Measurements from ENCODE around the gene B3GAT1. TPM values are rescaled to one million over a fixed set of nuclear protein-coding genes. Genes with fewer than 3 reads are reported as not detected.

The B3GAT1 gene
- polyA plus RNA-seq, 4 donors = 1.3 to 4.4 (median 3.1) TPM

- no peak for DNase-seq (ENCODE audit: low read depth in 4 of 4, low spot score in 3 of 4)
Observed at GRCh38 chr11:134376150-134376921, 35.7 kb downstream of the B3GAT1 start.

- DNase-seq (ENCODE audit: low read depth in 4 of 4, low spot score in 3 of 4) = no peak
Observed at GRCh38 chr11:134374891-134375550, 37.0 kb downstream of the B3GAT1 start.

DNA sequence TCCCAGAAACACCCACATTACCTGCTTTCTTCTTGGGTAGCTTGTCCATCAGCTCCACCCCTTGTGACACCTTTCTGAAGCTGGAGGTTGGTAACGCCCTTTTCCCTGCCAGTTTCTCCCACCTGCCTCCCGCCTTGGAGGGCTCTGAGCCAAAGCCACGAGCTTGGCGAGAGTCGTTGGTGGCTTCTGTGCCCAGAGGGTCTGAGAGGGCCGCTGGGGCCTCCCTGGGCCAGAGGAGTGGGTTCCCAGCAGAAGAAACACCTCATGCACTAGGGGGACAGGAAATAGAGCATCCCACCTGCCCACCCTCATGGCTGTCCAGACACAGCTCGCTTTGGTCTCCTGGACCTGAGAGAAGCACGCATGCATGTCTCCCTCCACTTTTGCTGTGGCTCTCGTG is 37.9 kb downstream of the B3GAT1 start:
- no peak for DNase-seq (ENCODE audit: low read depth in 4 of 4, low spot score in 3 of 4)

DNA sequence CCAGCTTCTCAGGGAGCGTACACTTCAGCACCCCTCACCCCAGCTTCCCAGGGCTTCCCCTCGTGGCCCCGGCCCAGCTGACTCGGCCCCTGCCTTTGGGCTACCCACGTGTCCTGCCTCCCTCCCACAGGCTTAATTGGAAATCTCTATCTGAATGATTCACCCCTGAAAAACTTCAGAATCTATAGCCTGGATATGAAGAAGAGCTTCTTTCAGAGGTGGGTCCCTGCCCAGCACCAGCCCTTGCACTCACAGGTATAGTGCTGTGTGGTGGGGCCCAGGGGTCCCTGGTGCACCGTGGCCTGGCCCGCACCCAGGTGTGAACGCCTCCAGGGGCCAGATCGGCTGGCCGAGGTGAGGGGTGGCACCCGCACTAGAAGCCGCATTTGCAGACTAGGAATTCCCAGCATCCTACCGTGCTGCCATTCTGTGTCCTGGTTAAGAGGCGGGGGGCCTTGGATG is 38.4 kb downstream of the B3GAT1 start:
- DNase-seq (ENCODE audit: low read depth in 4 of 4, low spot score in 3 of 4) = no peak

GRCh38 chr11:134372961-134373360 is 39.1 kb downstream of the B3GAT1 start:
- no peak for DNase-seq (ENCODE audit: low read depth in 4 of 4, low spot score in 3 of 4)

DNA sequence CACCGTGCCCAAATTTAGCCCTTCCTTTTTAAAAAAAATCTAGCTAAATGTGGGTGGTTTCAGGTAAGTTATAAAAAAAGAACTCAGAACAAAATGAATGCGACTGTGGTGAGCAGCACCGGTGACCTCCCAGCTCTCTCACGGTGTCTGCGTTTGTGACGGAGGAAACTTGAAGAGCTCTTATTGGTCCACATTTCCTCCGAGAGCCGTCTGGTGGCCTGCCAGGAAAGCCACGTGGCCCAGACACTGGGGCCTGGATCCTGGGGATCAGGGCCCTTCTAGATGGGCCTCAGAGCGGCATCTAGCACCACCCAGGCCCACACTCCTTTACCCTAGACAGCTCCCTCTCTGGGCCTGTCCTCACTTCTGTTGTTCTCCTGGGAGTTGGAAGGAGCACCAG is 39.5 kb downstream of the B3GAT1 start:
- no peak for DNase-seq (ENCODE audit: low read depth in 4 of 4, low spot score in 3 of 4)

GRCh38 chr11:134371436-134372185 is 40.4 kb downstream of the B3GAT1 start:
- DNase-seq (ENCODE audit: low read depth in 4 of 4, low spot score in 3 of 4) = no peak

- no peak for DNase-seq (ENCODE audit: low read depth in 4 of 4, low spot score in 3 of 4)
Observed at GRCh38 chr11:134370526-134371435, 41.3 kb downstream of the B3GAT1 start.

DNA sequence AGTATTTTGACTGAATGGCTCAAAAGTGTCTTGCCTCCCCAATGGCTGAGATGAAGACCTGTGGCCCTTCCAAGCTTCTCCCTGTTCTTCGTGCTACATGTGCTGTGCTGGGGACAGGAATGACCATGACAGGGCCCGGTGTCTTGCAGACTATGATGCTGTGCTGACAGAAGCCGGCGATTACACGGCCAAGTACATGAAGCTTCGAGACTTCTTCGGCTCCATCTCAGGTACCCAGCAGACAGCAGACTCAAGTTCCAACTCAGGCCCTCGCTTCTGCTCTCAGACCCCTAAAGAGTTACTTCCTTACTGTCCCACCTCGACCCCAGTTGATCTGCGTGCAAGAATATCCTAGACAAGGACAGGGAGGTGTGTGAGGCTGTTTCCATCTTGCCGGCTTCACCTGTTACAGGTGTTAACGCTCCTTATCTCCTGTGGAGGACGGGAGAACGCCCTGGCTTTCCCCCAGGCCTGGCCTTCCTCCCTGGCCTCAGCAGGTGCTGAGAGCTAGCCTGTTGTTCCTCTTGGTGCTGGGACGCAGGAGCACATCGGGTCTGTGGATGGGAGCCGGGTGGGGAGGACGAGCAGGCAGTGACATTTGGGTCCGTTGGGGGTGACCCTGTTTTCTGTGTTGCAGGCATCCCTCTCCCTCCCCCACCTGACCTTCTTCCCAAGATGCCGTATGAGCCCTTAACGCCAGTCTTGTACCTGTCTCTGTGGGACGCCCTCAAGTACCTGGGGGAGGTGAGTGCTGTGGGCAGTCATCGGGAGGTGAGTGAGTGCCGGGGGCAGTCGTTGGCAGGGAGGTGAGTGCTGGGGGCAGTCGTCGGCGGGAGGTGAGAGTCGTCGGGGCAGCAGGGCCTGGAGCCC is 42.2 kb downstream of the B3GAT1 start:
- no peak for DNase-seq (ENCODE audit: low read depth in 4 of 4, low spot score in 3 of 4)

DNA sequence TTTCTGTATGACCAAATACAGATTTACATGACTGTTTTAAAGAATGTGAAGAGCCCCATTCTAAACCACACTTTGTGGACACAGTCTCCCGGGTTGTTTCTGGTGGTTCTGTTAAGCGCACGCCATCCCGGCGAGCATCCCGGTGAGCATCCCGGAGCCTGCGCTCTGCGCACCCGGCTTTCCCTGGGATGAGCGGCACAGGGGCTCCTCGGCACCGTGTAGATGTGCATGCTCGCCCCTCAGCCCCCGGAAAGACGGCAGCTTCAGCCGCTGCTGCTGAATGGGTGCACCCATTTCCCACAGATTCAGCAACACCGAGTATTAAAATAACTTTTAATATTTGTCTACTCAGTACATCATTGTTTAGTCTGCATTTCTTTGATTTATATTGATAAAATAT is 44.3 kb downstream of the B3GAT1 start:
- DNase-seq (ENCODE audit: low read depth in 4 of 4, low spot score in 3 of 4) = no peak

GRCh38 chr11:134366254-134366653 is 45.8 kb downstream of the B3GAT1 start:
- no peak for DNase-seq (ENCODE audit: low read depth in 4 of 4, low spot score in 3 of 4)

- DNase-seq (ENCODE audit: low read depth in 4 of 4, low spot score in 3 of 4) = no peak
Observed at GRCh38 chr11:134365011-134365925, 46.8 kb downstream of the B3GAT1 start.

DNA sequence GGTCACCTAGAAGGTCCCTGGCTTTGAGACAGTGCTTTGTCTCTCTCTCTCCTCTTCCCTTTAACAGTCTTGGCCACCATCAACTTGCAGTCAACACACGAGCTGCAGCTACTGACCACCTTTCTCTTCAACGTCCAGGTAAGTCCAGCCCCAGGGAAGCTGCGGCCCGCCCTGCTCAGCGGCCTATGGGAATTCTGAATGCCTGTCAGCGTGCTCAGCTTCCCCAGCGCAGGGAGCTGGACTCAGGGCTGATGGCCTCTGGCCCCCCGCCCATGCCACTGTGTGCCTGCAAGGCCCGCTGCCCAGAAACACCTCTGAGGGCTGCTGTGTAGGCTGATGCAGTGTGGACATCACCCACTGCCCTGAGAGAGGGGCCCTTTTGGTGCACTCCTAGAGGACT is 47.8 kb downstream of the B3GAT1 start:
- DNase-seq (ENCODE audit: low read depth in 4 of 4, low spot score in 3 of 4) = no peak

DNA sequence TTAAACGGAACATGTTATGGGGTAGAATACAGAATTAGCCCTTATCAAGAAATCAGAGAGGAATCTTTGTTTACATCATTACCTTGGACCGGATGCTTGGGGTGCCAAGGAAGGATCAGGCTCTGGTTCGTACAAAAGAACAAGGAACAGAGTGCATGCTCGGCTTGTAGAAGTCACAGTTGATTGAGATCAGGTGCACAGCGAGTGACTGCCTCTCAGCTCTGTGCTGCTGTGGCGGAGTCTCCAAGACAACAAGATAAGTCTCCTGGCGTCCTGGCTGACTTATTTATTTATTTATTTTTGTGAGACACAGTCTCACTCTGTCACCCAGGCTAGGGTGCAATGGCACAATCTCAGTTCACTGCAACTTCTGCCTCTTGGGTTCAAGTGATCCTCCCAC is 48.5 kb downstream of the B3GAT1 start:
- DNase-seq (ENCODE audit: low read depth in 4 of 4, low spot score in 3 of 4) = no peak

DNA sequence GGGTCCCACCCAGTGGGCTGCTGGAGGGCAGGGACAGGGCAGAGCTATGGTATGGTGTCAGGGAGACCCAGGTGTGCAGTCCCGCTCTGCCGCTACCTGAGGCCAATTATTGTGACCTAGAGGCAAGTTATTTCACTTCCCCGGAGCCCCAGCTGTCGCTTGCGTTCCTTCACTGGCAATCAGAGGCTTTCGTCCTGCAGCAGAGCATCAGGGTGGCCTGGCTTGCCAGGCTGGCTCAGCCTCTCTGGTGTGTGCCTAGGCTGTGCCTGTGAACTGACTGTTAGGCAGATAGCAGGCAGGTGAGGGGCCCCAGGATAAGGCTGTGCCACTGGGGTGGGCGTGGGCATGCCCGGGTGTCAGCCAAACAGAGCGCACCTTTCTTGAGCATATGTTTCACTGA is 48.9 kb downstream of the B3GAT1 start:
- DNase-seq (ENCODE audit: low read depth in 4 of 4, low spot score in 3 of 4) = no peak

DNA sequence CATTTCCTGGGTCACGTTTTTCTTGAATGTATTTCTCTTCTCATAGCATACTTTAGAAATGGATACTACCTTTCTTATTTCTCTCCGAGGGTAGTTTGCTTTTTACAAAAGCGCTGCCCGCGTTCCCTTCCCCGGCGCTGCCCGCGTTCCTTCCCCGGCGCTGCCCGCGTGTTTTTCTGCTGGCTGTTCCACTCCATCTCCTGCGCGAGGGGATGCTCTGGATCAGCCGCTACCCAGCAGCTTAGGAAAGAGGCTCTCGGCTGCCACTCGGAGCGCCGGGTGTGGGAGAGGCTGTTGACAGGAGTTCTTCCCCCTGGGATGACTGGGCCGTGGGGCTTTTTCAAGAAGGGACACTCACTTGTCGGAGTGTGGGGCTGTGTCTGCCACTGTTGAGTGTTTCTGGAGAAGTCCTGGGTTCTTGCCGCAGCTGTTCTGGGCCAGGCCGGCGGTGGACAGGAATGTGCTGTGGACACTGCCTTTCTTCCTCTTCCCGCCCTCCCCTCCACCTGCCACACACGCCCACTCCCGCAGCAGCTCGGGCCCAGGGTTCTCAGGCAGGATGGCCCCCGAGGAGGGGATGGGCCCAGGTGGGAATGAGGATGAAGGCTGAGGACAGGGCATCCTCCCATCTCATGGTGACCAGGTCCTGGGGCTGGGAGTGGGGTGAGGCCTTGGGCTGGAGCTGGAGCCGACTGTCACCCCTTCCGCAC is 49.7 kb downstream of the B3GAT1 start:
- no peak for DNase-seq (ENCODE audit: low read depth in 4 of 4, low spot score in 3 of 4)

- no peak for DNase-seq (ENCODE audit: low read depth in 4 of 4, low spot score in 3 of 4)
Observed at GRCh38 chr11:134361661-134362060, 50.4 kb downstream of the B3GAT1 start.
